ENCODE data around the gene FARSB. TPM values are rescaled to one million over a fixed set of nuclear protein-coding genes. Genes with fewer than 3 reads are reported as not detected.
A peak's percentile ranks its signal among the peaks of the same experiment; 100 is the strongest.

FARSB gene
- total RNA-seq, 1 donor: 25.9 TPM

DNA sequence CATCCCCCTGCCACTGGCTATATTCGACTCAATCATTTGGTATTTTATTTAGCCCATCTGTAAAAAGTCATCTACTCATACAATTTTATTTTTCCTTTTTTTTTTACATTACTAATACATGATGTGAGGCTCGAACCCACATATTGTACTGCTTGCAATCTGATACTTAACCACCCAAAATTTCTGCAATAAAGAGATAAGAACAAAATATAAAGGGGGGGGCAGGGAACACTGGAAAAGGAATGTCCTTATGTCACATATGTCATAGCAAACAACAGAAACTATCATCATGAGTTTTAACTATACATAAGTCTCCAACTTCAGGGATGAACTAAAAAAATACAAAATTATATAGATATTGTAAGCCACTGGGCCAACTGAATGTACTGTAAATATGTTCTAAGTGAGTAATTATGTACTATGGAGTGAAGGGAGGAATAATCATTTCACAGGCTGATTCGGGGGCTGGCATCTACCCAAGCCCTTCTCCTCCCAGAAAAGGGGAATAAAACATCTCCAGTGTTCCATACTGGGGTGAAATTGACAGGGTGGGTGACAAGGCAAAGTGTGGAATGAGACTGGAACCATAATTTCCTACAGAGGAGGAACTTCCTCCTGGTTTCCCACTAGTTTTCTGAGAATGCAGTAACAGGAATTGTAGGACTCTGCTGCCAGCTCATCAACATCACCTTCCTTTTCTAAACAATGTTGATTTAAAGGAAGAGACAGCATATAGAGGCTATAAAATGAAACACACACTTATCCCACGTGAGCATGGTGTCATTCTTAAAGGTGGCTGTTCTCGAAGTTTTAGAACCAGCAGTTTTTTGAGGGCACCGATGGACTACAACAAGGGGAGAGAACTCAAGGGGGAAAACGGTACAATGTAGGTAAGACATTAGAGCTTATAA, 79.5 kb downstream of the FARSB start:
- no peak for DNase-seq (ENCODE audit: low read depth)
- H3K4me3 ChIP-seq (ENCODE audit: low read depth, low read length): no peak overlapping the region
- TF ChIP-seq, protein P1, sequence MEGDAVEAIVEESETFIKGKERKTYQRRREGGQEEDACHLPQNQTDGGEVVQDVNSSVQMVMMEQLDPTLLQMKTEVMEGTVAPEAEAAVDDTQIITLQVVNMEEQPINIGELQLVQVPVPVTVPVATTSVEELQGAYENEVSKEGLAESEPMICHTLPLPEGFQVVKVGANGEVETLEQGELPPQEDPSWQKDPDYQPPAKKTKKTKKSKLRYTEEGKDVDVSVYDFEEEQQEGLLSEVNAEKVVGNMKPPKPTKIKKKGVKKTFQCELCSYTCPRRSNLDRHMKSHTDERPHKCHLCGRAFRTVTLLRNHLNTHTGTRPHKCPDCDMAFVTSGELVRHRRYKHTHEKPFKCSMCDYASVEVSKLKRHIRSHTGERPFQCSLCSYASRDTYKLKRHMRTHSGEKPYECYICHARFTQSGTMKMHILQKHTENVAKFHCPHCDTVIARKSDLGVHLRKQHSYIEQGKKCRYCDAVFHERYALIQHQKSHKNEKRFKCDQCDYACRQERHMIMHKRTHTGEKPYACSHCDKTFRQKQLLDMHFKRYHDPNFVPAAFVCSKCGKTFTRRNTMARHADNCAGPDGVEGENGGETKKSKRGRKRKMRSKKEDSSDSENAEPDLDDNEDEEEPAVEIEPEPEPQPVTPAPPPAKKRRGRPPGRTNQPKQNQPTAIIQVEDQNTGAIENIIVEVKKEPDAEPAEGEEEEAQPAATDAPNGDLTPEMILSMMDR (IDR thresholded peaks at IDR 0.05; ENCODE audit: insufficient read depth, low read depth, low read length): no peak

DNA sequence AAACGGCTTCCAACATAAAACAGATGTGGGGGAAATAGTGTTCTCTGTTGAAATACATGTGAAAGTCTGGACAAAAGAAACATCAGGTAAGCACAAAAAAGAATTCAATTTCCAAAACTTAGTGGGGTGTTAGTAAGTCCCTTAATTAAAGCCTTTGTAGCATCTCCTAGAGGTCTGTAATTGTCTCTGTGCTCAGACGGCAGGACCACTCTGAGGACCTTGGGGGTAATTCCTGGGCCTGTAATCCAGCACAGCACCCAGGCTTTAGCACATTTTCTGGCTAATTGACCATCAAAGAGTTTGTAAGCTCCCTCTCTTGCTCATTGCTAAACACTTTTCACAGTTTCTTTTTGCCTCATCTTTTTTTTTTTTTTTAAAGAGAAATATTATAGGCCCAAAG, 80.3 kb downstream of the FARSB start:
- TF ChIP-seq, protein P1 (IDR thresholded peaks at IDR 0.05; ENCODE audit: insufficient read depth, low read depth, low read length): no peak
- no peak overlapping the region for H3K4me3 ChIP-seq (ENCODE audit: low read depth, low read length)
- no peak for DNase-seq (ENCODE audit: low read depth)

DNA sequence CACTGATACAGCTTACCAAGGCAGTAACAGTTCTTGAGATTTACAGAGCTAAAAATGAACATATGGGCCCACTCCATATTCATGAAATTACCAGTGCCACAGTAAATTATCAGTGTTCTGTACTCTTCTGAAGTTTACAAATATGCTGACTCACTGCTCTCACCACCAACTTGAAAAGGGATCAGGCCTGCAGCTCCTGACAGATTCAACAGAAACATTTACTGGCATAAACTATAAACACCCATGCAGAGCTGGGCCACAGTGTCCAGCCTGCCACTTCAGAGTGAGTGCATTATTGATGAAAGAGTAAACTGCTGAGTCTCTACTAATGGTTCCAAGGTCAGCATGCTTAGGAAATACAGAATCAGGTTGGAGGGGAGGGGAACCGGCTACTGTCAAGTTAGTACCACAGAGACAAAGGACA, 83.1 kb downstream of the FARSB start:
- H3K4me3 ChIP-seq (ENCODE audit: low read depth, low read length): no peak overlapping the region
- DNase-seq (ENCODE audit: low read depth): peak; percentile 86
- TF ChIP-seq, protein P1 (IDR thresholded peaks at IDR 0.05; ENCODE audit: insufficient read depth, low read depth, low read length): no peak

DNA sequence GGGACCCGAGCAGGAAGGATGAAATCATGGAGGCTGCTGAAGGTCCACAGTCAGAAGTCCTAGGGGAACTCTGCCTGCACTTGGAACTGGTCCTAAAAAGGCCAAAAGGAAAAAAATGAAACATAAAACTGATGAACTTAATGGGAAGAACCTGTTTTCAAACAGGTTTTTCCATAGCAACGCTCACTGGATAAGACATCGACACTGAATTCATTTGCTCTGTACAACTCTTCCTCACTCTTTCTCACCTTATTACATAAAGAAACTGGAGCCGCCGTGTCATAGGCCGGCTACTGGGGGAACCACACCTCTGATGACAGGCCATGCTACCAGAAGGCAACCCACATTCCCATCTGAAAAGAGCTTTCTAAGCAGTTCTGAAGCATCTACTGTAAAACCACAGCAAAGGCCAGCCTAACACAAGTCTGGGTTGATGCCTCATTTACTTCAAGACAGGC, 83.6 kb downstream of the FARSB start:
- H3K4me3 ChIP-seq (ENCODE audit: low read depth, low read length): no peak overlapping the region
- no peak for DNase-seq (ENCODE audit: low read depth)
- TF ChIP-seq, protein P1 (IDR thresholded peaks at IDR 0.05; ENCODE audit: insufficient read depth, low read depth, low read length): no peak

DNA sequence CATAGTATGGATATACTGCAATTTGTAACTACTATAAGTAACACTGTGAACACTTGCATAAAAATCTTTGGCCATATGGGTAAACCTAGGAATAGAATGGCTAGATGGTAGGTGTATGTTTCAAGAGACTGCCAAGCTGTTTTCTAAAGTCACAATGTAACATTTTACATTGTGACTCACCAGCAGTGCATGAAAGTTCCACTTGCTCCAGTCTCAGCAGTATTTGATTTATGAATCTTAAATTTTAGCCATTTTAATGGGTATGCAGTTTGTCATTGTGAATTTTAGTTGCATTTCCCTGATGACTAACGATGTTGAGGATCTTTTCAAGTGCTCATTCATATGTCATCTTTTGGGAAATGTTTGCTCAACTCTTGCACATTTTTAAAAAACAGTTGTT, 86.1 kb downstream of the FARSB start:
- DNase-seq (ENCODE audit: low read depth): peak; percentile 57
- no peak overlapping the region for H3K4me3 ChIP-seq (ENCODE audit: low read depth, low read length)

DNA sequence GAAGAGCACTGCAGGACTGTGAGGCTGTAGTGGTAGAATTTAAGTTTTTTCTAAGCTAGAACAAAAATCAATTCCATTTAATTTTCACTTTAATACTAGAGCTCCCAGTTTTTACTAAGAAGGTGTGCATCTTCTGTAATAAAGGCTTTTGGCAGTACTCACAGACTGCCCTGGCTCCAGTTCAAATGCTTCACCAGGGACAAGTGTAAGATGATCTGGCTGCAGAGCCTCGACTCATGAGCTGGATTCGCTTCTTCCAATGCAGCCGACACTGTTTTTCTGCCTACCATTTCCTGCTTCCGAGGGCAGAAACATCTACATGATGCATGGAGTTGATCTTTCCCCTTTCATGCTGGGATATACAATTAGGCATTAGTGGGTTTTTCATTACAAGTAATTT, 87.0 kb downstream of the FARSB start:
- TF ChIP-seq, protein P1 (IDR thresholded peaks at IDR 0.05; ENCODE audit: insufficient read depth, low read depth, low read length): no peak
- DNase-seq (ENCODE audit: low read depth): peak; percentile 44
- no peak overlapping the region for H3K4me3 ChIP-seq (ENCODE audit: low read depth, low read length)

More for the DNA sequence above, 86.1 kb downstream of the FARSB start:
- TF ChIP-seq, protein P1 (IDR thresholded peaks at IDR 0.05; ENCODE audit: insufficient read depth, low read depth, low read length): no peak
